ENCODE measurements around the gene FAM181B.

The FAM181B gene

DNA sequence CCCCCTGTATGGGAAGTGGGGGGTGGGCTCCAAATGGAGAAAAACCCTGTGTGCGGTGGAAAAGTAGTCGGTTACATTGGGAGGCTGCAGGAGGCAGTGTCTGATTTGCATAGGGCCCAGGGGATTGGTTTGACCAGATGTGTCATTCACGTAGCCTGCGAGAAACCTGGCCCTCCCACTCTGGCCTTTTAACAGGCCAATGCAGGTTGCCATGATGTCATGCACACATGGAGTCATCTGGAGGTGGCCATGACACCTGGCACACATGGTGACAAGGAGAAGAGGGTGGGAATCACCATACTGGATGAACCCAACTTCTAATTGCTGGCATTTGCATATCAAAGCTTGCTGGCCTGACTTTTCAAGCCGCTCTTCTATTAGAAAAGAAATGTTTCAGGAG lies 50.6 kb downstream of the FAM181B start:
- Histone ChIP-seq H3K27ac (ENCODE audit: low read length) (no peak overlapping the region), H3K4me2 (ENCODE audit: low read length) (peak overlapping the region; percentile 60; the same call in 1 of the 2 replicates), H3K36me3 (replicated peaks; ENCODE audit: low read depth, low read length) (no peaks in the 10 kb centered on the region), H3K9ac (ENCODE audit: low read length) (no peak overlapping the region), H3K4me1 (ENCODE audit: low read length) (peaks cover 6% of the 10 kb centered on the region; the same call in 1 of the 2 replicates), H4K20me1 (ENCODE audit: insufficient read depth, low read length) (no peaks in the 10 kb centered on the region), H3K9me3 (ENCODE audit: insufficient read depth, low read length) (no peaks in the 10 kb centered on the region), H3K79me2 (ENCODE audit: low read length) (no peaks in the 10 kb centered on the region), H3K4me3 (ENCODE audit: low read length) (no peak overlapping the region), H3K27me3 (ENCODE audit: low read depth, low read length) (peaks cover 9% of the 10 kb centered on the region; the same call in 1 of the 2 replicates), H2AFZ (ENCODE audit: low read depth, low read length) (peak overlapping the region; percentile 83; the same call in 1 of the 2 replicates)
- TF ChIP-seq EZH2phosphoT487 (IDR thresholded peaks at IDR 0.05; ENCODE audit: low read depth) = no peak

- H2AFZ ChIP-seq (ENCODE audit: low read depth, low read length) = peak overlapping the region; percentile 83
- H3K4me1 ChIP-seq (ENCODE audit: low read length) = peaks cover 6% of the 10 kb centered on the region; the same call in 1 of the 2 replicates
- peak overlapping the region; percentile 56 for H3K4me3 ChIP-seq (ENCODE audit: low read length)
- no peaks in the 10 kb centered on the region for H3K36me3 ChIP-seq (replicated peaks; ENCODE audit: low read depth, low read length)
- H3K9ac ChIP-seq (ENCODE audit: low read length) = peak overlapping the region; percentile 30
- no peaks in the 10 kb centered on the region for H3K79me2 ChIP-seq (ENCODE audit: low read length)
- H3K4me2 ChIP-seq (ENCODE audit: low read length) = peak overlapping the region; percentile 60
- peaks cover 9% of the 10 kb centered on the region; the same call in 1 of the 2 replicates for H3K27me3 ChIP-seq (ENCODE audit: low read depth, low read length)
- no peak overlapping the region for H3K27ac ChIP-seq (ENCODE audit: low read length)
- H3K9me3 ChIP-seq (ENCODE audit: insufficient read depth, low read length) = no peaks in the 10 kb centered on the region
- H4K20me1 ChIP-seq (ENCODE audit: insufficient read depth, low read length) = no peaks in the 10 kb centered on the region
- TF ChIP-seq, protein P1, sequence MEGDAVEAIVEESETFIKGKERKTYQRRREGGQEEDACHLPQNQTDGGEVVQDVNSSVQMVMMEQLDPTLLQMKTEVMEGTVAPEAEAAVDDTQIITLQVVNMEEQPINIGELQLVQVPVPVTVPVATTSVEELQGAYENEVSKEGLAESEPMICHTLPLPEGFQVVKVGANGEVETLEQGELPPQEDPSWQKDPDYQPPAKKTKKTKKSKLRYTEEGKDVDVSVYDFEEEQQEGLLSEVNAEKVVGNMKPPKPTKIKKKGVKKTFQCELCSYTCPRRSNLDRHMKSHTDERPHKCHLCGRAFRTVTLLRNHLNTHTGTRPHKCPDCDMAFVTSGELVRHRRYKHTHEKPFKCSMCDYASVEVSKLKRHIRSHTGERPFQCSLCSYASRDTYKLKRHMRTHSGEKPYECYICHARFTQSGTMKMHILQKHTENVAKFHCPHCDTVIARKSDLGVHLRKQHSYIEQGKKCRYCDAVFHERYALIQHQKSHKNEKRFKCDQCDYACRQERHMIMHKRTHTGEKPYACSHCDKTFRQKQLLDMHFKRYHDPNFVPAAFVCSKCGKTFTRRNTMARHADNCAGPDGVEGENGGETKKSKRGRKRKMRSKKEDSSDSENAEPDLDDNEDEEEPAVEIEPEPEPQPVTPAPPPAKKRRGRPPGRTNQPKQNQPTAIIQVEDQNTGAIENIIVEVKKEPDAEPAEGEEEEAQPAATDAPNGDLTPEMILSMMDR (IDR thresholded peaks at IDR 0.05; ENCODE audit: low read depth, low read length) = peak; percentile 88
- TF ChIP-seq EZH2phosphoT487 (IDR thresholded peaks at IDR 0.05; ENCODE audit: low read depth) = no peak
These were observed 51.5 kb downstream of the FAM181B start for GRCh38 chr11:82682003-82682751.

DNA sequence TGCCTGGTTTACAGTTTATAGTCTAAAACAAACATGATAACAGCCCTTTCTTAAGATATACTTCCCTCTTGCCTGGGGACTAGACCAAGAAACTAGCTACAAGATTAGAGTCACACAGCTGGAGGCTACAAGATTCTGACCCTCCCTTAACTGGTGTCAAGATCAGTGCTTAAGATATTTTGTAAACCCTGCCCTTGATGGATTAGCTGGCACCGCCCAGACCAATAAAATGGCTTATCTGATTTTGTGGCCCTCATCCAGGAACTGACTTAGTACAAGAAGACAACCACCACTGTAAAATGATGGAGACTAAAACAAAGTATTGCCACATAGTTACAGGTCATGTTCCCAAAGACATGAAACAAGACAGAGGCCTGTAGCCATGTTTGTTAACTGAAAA lies 53.4 kb downstream of the FAM181B start:
- H3K4me1 ChIP-seq (ENCODE audit: low read length) = peaks cover 6% of the 10 kb centered on the region; the same call in 1 of the 2 replicates
- no peak overlapping the region for H3K4me3 ChIP-seq (ENCODE audit: low read length)
- peaks cover 9% of the 10 kb centered on the region; the same call in 1 of the 2 replicates for H3K27me3 ChIP-seq (ENCODE audit: low read depth, low read length)
- no peaks in the 10 kb centered on the region for H3K9me3 ChIP-seq (ENCODE audit: insufficient read depth, low read length)
- H4K20me1 ChIP-seq (ENCODE audit: insufficient read depth, low read length) = no peaks in the 10 kb centered on the region
- H3K4me2 ChIP-seq (ENCODE audit: low read length) = no peak overlapping the region
- H3K36me3 ChIP-seq (replicated peaks; ENCODE audit: low read depth, low read length) = no peaks in the 10 kb centered on the region
- TF ChIP-seq EZH2phosphoT487 (IDR thresholded peaks at IDR 0.05; ENCODE audit: low read depth) = no peak
- TF ChIP-seq, protein P1 (IDR thresholded peaks at IDR 0.05; ENCODE audit: low read depth, low read length) = no peak
- no peaks in the 10 kb centered on the region for H3K79me2 ChIP-seq (ENCODE audit: low read length)
- no peak overlapping the region for H3K9ac ChIP-seq (ENCODE audit: low read length)
- H3K27ac ChIP-seq (ENCODE audit: low read length) = no peak overlapping the region
- no peak overlapping the region for H2AFZ ChIP-seq (ENCODE audit: low read depth, low read length)
